Bronchial epithelial cell (primary cell): Measurements from ENCODE around the gene NHERF1. TPM values are rescaled to one million over a fixed set of nuclear protein-coding genes. Genes with fewer than 3 reads are reported as not detected.

Source experiments
- DNase-seq: peaks from one replicate; pipeline ENCODE4 v3.0.0-alpha.2; 2010; ENCODE audit warnings: low read depth
- FAIRE-seq: peaks from 2 replicates; lab custom pipeline; 2011; peaks lifted over from hg19 to GRCh38; lab: Jason Lieb, UNC
- H3K27me3 ChIP-seq: 2 replicates; pipeline ENCODE4 v1.5.1; 2011; ENCODE audit warnings: low read length; ENCODE audit not compliant: control insufficient read depth, insufficient read depth
- H3K36me3 ChIP-seq: 2 replicates; pipeline ENCODE4 v1.5.1; 2011; ENCODE audit warnings: low read length; ENCODE audit not compliant: control insufficient read depth, insufficient read depth
- H3K4me3 ChIP-seq: 2 replicates; pipeline ENCODE4 v1.5.1; 2011; ENCODE audit warnings: mild to moderate bottlenecking, low read depth, low read length, control low read depth
- total RNA-seq: library from RNA; depleted of rRNA; stranded (reverse); fragments of >200 nt; gene quantifications from 2 replicates; pipeline ENCODE4 v1.2.1, GENCODE V29; 2014
- TF ChIP-seq, protein P1 (sequence below): IDR thresholded peaks from 2 replicates; pipeline ENCODE4 v1.5.1; 2011; ENCODE audit warnings: mild to moderate bottlenecking, moderate library complexity, low read length, control low read depth, inconsistent platforms; ENCODE audit not compliant: insufficient read depth, severe bottlenecking

The NHERF1 gene
- total RNA-seq, 1 donor from 2014 or later = 35.3 TPM

DNA sequence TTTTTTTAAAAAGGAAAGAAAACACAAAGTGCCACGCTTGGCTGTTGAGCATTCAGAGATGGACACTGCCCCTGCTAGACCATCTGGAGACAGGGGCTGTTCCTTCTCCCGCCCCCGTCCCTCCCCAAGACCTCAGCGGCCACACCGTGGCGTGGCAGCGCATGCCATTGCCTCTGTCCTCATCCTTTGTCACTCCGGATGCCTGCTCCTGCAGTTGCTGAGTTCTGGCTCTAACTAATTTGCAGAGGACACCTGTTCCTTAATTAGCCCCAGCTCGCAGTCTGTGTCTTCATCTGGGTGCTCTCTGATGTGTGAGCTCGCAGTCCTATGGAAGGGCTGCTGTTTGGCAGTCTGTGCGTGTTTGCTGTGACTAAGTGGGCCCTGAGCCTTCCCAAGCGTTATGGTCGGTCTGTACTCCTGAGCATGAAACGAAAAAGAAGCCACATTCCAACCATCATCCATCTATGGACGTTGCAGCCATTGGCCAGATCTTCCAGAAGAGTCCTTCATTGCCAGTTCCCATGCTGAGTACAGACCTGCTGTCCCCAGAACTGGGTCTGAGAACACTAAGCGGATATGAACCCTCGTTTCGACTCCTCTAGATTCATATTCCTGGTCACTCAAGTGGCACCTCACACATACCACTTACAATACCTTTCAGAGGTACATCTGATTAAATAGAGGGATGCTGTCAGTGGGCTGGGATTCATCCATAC is 68.6 kb downstream of the NHERF1 start:
- FAIRE-seq = no peak

DNA sequence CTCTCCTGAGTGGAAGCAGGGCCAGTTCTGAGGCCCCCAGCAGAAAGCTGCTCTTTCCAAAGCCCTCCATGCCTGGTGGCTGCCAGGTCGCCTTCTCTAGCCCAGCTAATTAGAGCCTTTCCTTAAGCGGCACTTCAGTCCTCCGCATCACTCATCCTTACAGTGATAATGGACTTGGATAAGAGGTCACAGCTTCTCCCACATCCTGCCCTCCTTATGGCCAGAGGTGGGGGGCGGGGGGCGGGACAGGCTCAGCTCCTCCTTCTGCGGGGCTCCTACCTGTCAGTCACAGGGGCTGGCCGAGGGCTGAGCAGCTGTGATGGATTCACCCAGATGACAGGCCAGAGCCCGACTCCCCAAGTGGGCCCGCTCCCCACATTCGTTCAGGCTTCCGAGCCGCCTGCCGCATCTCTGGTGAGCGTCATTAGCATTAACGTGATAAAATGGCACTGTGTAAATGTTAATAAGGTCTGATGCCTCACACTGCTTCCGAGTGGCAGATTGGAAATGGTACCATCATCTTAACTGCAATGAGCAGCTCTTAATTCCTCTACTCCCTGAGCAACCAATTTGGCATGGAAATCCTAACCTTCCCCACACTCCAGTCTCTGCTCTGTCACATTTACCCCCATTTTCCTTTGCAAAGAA is 70.0 kb downstream of the NHERF1 start:
- no peak overlapping the region for H3K4me3 ChIP-seq
- peaks cover 2% of the 10 kb centered on the region for H3K36me3 ChIP-seq
- TF ChIP-seq, protein P1, sequence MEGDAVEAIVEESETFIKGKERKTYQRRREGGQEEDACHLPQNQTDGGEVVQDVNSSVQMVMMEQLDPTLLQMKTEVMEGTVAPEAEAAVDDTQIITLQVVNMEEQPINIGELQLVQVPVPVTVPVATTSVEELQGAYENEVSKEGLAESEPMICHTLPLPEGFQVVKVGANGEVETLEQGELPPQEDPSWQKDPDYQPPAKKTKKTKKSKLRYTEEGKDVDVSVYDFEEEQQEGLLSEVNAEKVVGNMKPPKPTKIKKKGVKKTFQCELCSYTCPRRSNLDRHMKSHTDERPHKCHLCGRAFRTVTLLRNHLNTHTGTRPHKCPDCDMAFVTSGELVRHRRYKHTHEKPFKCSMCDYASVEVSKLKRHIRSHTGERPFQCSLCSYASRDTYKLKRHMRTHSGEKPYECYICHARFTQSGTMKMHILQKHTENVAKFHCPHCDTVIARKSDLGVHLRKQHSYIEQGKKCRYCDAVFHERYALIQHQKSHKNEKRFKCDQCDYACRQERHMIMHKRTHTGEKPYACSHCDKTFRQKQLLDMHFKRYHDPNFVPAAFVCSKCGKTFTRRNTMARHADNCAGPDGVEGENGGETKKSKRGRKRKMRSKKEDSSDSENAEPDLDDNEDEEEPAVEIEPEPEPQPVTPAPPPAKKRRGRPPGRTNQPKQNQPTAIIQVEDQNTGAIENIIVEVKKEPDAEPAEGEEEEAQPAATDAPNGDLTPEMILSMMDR = no peak
- DNase-seq (no peak), FAIRE-seq (no peak)
- no peaks in the 10 kb centered on the region for H3K27me3 ChIP-seq

More for the DNA sequence above, 68.6 kb downstream of the NHERF1 start:
- DNase-seq = no peak
- H3K36me3 ChIP-seq = peaks cover 2% of the 10 kb centered on the region
- H3K4me3 ChIP-seq = no peak overlapping the region
- H3K27me3 ChIP-seq = no peaks in the 10 kb centered on the region
- TF ChIP-seq, protein P1 = no peak

Other genes starting within 250 kb of the NHERF1 start
- not detected in 2 replicates for gene CD300LB, start 217.2 kb upstream of the NHERF1 start, total RNA-seq
- not detected in 2 replicates for gene CD300C, start 202.5 kb upstream of the NHERF1 start, total RNA-seq
- not detected in 2 replicates for gene CD300H, start 181.1 kb upstream of the NHERF1 start, total RNA-seq
- not detected in 2 replicates for gene CD300LD, start 156.3 kb upstream of the NHERF1 start, total RNA-seq
- not detected in 2 replicates for gene CD300E, start 124.9 kb upstream of the NHERF1 start, total RNA-seq
- not detected in 2 replicates for gene CD300LF, start 35.7 kb upstream of the NHERF1 start, total RNA-seq
- under 0.01 and 0.38 TPM in 2 replicates for gene RAB37, start 11.4 kb upstream of the NHERF1 start, total RNA-seq
- 35.8 and 64.5 TPM in 2 replicates for gene NAT9, start 27.7 kb downstream of the NHERF1 start, total RNA-seq
- under 0.01 and 0.13 TPM in 2 replicates for gene GRIN2C, start 111.3 kb downstream of the NHERF1 start, total RNA-seq
- 30.8 and 49.5 TPM in 2 replicates for gene FDXR, start 124.4 kb downstream of the NHERF1 start, total RNA-seq
- 0.26 TPM in 1 of 2 replicates, not detected in the other for gene FADS6, start 145.0 kb downstream of the NHERF1 start, total RNA-seq
- gene USH1G, start 174.6 kb downstream of the NHERF1 start, total RNA-seq = 1.1 and 3.3 TPM in 2 replicates
- gene OTOP2, start 175.6 kb downstream of the NHERF1 start, total RNA-seq = under 0.01 TPM in 1 of 2 replicates, not detected in the other
- gene OTOP3, start 187.3 kb downstream of the NHERF1 start, total RNA-seq = under 0.01 and 0.26 TPM in 2 replicates
- gene HID1, start 224.1 kb downstream of the NHERF1 start, total RNA-seq = 5.5 and 6.4 TPM in 2 replicates
- 4.7 and 6.1 TPM in 2 replicates for gene CDR2L, start 239.0 kb downstream of the NHERF1 start, total RNA-seq